ENCODE measurements around the gene ABCC1. TPM values are rescaled to one million over a fixed set of nuclear protein-coding genes. Genes with fewer than 3 reads are reported as not detected.

The ABCC1 gene
- total RNA-seq, 1 experiment from 2014 or later: 16.1 TPM

- POLR2A ChIA-PET (ENCODE audit: unreplicated experiment): no interaction called here
- no peak overlapping the region for H3K4me2 ChIP-seq (ENCODE audit: low read length)
- BruUV-seq (replicated peaks): no TSS peak
- DNase-seq: no peak
- CTCF ChIA-PET: no interaction called here
- TF ChIP-seq EZH2phosphoT487 (IDR thresholded peaks at IDR 0.05; ENCODE audit: borderline replicate concordance, low read length) (no peak), EZH2 (IDR thresholded peaks at IDR 0.05; ENCODE audit: low read length, unreplicated experiment) (no peak), CTCF (conservative IDR thresholded peaks at IDR 0.05; ENCODE audit: low read depth, low read length) (no peak)
- H3K79me2 ChIP-seq (ENCODE audit: low read length): no peaks in the 10 kb centered on the region
- no peaks in the 10 kb centered on the region for H4K20me1 ChIP-seq (ENCODE audit: low read length)
- no peaks in the 10 kb centered on the region for H3K9me2 ChIP-seq (replicated peaks; ENCODE audit: low read length)
- no peaks in the 10 kb centered on the region for H3F3A ChIP-seq (ENCODE audit: low read length, unreplicated experiment)
- no peaks in the 10 kb centered on the region for H3K36me3 ChIP-seq (ENCODE audit: low read depth, low read length)
- H3K9ac ChIP-seq (ENCODE audit: low read length): no peak overlapping the region
- H3K27me3 ChIP-seq (ENCODE audit: low read length): no peaks in the 10 kb centered on the region
- H3K4me1 ChIP-seq (ENCODE audit: insufficient read depth, low read length): peaks cover 5% of the 10 kb centered on the region; the same call in 1 of the 2 replicates
- no peak overlapping the region for H2AFZ ChIP-seq (ENCODE audit: low read length)
- no peak overlapping the region for H3K4me3 ChIP-seq (ENCODE audit: low read length)
- H3K9me3 ChIP-seq (ENCODE audit: low read length): no peaks in the 10 kb centered on the region
- H3K27ac ChIP-seq (ENCODE audit: low read length): no peak overlapping the region
- ATAC-seq: no peak
- intact Hi-C loops (cut with micrococcal nuclease): no loop called here
These were observed 200.3 kb downstream of the ABCC1 start for GRCh38 chr16:16149710-16150116.

- CTCF ChIA-PET: no interaction called here
These were observed 200.9 kb downstream of the ABCC1 start for GRCh38 chr16:16150117-16150877.

More at GRCh38 chr16:16150117-16150877, 200.9 kb downstream of the ABCC1 start:
- no peaks in the 10 kb centered on the region for H3K9me2 ChIP-seq (replicated peaks; ENCODE audit: low read length)
- no peak for TF ChIP-seq EZH2 (IDR thresholded peaks at IDR 0.05; ENCODE audit: low read length, unreplicated experiment)
- no peak for TF ChIP-seq EZH2phosphoT487 (IDR thresholded peaks at IDR 0.05; ENCODE audit: borderline replicate concordance, low read length)
- no peak for TF ChIP-seq CTCF (conservative IDR thresholded peaks at IDR 0.05; ENCODE audit: low read depth, low read length)
- H3K4me1 ChIP-seq (ENCODE audit: insufficient read depth, low read length): peaks cover 5% of the 10 kb centered on the region; the same call in 1 of the 2 replicates
- no peak overlapping the region for H3K27ac ChIP-seq (ENCODE audit: low read length)
- no peaks in the 10 kb centered on the region for H4K20me1 ChIP-seq (ENCODE audit: low read length)
- H3K9me3 ChIP-seq (ENCODE audit: low read length): no peaks in the 10 kb centered on the region
- no peak overlapping the region for H3K4me2 ChIP-seq (ENCODE audit: low read length)
- H3K36me3 ChIP-seq (ENCODE audit: low read depth, low read length): no peaks in the 10 kb centered on the region
- DNase-seq (no peak), ATAC-seq (no peak)
- no peaks in the 10 kb centered on the region for H3F3A ChIP-seq (ENCODE audit: low read length, unreplicated experiment)
- POLR2A ChIA-PET (ENCODE audit: unreplicated experiment): no interaction called here
- no TSS peak for BruUV-seq (replicated peaks)
- H3K79me2 ChIP-seq (ENCODE audit: low read length): no peaks in the 10 kb centered on the region
- intact Hi-C loops (cut with micrococcal nuclease): no loop called here
- no peak overlapping the region for H2AFZ ChIP-seq (ENCODE audit: low read length)
- no peaks in the 10 kb centered on the region for H3K27me3 ChIP-seq (ENCODE audit: low read length)
- H3K4me3 ChIP-seq (ENCODE audit: low read length): no peak overlapping the region
- H3K9ac ChIP-seq (ENCODE audit: low read length): no peak overlapping the region

All from PC-3 (cell line).